Measurements from ENCODE around the gene RUVBL1. TPM values are rescaled to one million over a fixed set of nuclear protein-coding genes. Genes with fewer than 3 reads are reported as not detected.

Gene RUVBL1
- total RNA-seq, 1 experiment from 2014 or later = 115 TPM

GRCh38 chr3:128133273-128133883 lies 9.8 kb upstream of the RUVBL1 start:
- H4K20me1 ChIP-seq (ENCODE audit: insufficient read depth) = no peaks in the 10 kb centered on the region
- no TSS peak for BruUV-seq (replicated peaks)
- H3F3A ChIP-seq (ENCODE audit: insufficient read depth, low read depth) = no peaks in the 10 kb centered on the region
- H3K4me2 ChIP-seq = no peak overlapping the region
- no peaks in the 10 kb centered on the region for H3K9me2 ChIP-seq (ENCODE audit: insufficient read depth)
- H3K4me1 ChIP-seq (replicated peaks; ENCODE audit: insufficient read depth) = no peaks in the 10 kb centered on the region
- ChIA-PET CTCF (interaction anchor here (0.6 kb wide), 3 partner anchors 443 to 559 kb away, joined by 3 read pairs; no protein-coding TSS in a partner anchor), POLR2A (ENCODE audit: unreplicated experiment) (interaction anchor here (0.6 kb wide), 1 partner anchor 9 kb away, joined by 5 read pairs; no protein-coding TSS in a partner anchor)
- H3K27me3 ChIP-seq (ENCODE audit: insufficient read depth, low read depth) = no peaks in the 10 kb centered on the region
- no peaks in the 10 kb centered on the region for H3K79me2 ChIP-seq (ENCODE audit: low read depth)
- no peak overlapping the region for H3K4me3 ChIP-seq
- intact Hi-C loops (cut with micrococcal nuclease; ENCODE audit: unreplicated experiment) = loop anchor here (1.0 kb wide), 1 partner anchor 38 kb away; no protein-coding TSS in a partner anchor
- H2AFZ ChIP-seq = no peak overlapping the region
- H3K36me3 ChIP-seq (ENCODE audit: low read depth) = no peaks in the 10 kb centered on the region
- TF ChIP-seq EZH2 (IDR thresholded peaks at IDR 0.05; ENCODE audit: low read depth) (no peak), CTCF (conservative IDR thresholded peaks at IDR 0.05) (peak; percentile 70)
- no peaks in the 10 kb centered on the region for H3K9me3 ChIP-seq (ENCODE audit: insufficient read depth, low read depth)
- DNase-seq = peak in 1 of 2 experiments; percentile 25
- no peak overlapping the region for H3K27ac ChIP-seq

DNA sequence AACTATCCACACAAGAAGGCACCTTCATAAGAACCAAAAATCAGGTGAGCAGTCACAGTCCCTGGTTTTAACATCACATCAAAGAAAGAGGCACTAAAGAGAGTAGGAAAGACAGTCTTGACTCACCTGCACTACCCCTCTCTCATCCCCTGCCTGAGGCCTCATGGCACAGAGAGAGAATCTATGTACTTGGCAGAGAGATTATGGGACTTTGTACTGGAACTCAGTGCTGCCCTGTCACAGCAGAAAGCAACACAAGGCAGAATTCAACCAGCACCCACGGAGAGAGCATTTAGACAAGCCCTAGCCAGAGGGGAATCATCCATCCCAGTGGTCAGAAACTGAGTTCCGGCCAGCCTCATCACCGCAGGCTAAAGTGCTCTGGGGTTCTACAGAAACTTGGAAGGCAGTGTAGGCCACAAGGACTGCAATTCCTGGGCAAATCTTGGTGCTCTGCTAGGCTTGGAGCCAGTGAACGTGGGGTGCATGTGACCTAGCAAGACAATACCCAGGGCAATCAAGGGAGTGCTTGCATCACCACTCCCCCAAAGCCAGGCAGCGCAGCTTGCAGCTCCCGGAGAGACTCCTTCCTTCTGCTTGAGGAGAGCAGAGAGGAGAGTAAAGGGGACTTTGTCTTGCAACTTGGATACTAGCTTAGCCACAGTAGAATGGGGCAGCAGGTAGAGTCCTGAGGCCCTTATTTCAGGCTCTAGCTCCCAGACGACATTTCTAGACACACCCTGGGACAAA lies 8.5 kb upstream of the RUVBL1 start:
- no peaks in the 10 kb centered on the region for H3K36me3 ChIP-seq (ENCODE audit: low read depth)
- H3K4me3 ChIP-seq = no peak overlapping the region
- TF ChIP-seq CTCF (conservative IDR thresholded peaks at IDR 0.05) = no peak
- no peak for TF ChIP-seq EZH2 (IDR thresholded peaks at IDR 0.05; ENCODE audit: low read depth)
- no peak for DNase-seq
- no peaks in the 10 kb centered on the region; the same call in 1 of the 2 replicates for H3K9me2 ChIP-seq (ENCODE audit: insufficient read depth)
- no peak overlapping the region for H3K4me2 ChIP-seq
- no peaks in the 10 kb centered on the region for H3F3A ChIP-seq (ENCODE audit: insufficient read depth, low read depth)
- CTCF ChIA-PET = no interaction called here
- BruUV-seq (replicated peaks) = no TSS peak
- H2AFZ ChIP-seq = no peak overlapping the region
- no peak overlapping the region for H3K27ac ChIP-seq
- H3K27me3 ChIP-seq (ENCODE audit: insufficient read depth, low read depth) = no peaks in the 10 kb centered on the region
- H3K9me3 ChIP-seq (ENCODE audit: insufficient read depth, low read depth) = no peaks in the 10 kb centered on the region
- intact Hi-C loops (cut with micrococcal nuclease; ENCODE audit: unreplicated experiment) = no loop called here
- H3K4me1 ChIP-seq (replicated peaks; ENCODE audit: insufficient read depth) = no peaks in the 10 kb centered on the region
- H3K79me2 ChIP-seq (ENCODE audit: low read depth) = no peaks in the 10 kb centered on the region
- POLR2A ChIA-PET (ENCODE audit: unreplicated experiment) = no interaction called here
- H4K20me1 ChIP-seq (ENCODE audit: insufficient read depth) = no peaks in the 10 kb centered on the region

DNA sequence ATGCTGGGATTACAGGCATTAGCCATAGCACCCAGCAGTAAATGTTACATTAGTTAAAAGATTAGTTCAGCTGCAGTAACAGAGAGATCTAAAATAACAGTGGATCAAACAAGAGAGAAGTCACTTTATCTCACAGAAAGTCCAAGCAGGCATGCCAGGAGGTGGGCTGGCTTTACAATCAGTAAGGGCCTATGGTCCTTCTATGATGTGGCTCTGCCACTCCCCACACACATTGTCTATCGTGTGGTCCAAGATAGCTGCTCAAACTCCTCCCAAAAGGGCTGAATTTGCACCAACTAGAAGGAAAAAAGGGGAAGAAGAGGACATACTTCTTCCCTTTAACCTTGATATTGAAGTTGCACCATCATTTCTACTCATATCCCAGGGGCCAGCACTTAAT lies 4.6 kb upstream of the RUVBL1 start:
- CTCF ChIA-PET = no interaction called here

More for the DNA sequence above, 4.6 kb upstream of the RUVBL1 start:
- POLR2A ChIA-PET (ENCODE audit: unreplicated experiment) = no interaction called here
- intact Hi-C loops (cut with micrococcal nuclease; ENCODE audit: unreplicated experiment) = no loop called here
- H3K27me3 ChIP-seq (ENCODE audit: insufficient read depth, low read depth) = no peaks in the 10 kb centered on the region
- no peaks in the 10 kb centered on the region for H3K36me3 ChIP-seq (ENCODE audit: low read depth)
- DNase-seq = no peak
- no peaks in the 10 kb centered on the region for H4K20me1 ChIP-seq (ENCODE audit: insufficient read depth)
- H3K9me2 ChIP-seq (ENCODE audit: insufficient read depth) = no peaks in the 10 kb centered on the region; the same call in 1 of the 2 replicates
- H3K4me1 ChIP-seq (replicated peaks; ENCODE audit: insufficient read depth) = peaks cover 7% of the 10 kb centered on the region
- no peak overlapping the region for H3K27ac ChIP-seq
- no TSS peak for BruUV-seq (replicated peaks)
- no peak overlapping the region for H2AFZ ChIP-seq
- peaks cover 3% of the 10 kb centered on the region for H3K79me2 ChIP-seq (ENCODE audit: low read depth)
- H3K9me3 ChIP-seq (ENCODE audit: insufficient read depth, low read depth) = no peaks in the 10 kb centered on the region
- no peak overlapping the region for H3K4me2 ChIP-seq
- TF ChIP-seq CTCF (conservative IDR thresholded peaks at IDR 0.05) = no peak
- TF ChIP-seq EZH2 (IDR thresholded peaks at IDR 0.05; ENCODE audit: low read depth) = no peak
- H3F3A ChIP-seq (ENCODE audit: insufficient read depth, low read depth) = peaks cover 5% of the 10 kb centered on the region; the same call in 1 of the 2 replicates
- no peak overlapping the region for H3K4me3 ChIP-seq
